ENCODE data around the gene NT5C1A.

DNA sequence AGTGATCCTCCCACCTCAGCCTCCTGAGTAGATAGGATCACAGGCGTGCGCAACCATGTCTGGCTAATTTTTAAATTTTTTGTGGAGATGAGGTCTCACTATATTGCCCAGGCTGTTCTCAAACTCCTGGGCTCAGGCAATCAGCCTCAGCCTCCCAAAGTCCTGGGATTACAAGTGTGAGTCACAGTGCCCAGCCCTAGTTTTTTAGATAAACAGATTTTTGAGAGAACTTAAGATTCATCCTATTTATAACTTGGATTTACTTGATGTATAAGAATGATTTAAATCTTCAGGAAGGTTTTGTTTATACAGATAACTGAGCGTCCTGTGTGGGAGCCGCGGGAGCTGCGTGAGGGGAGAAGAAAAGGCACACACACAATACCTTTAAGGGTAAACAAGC lies 58.7 kb downstream of the NT5C1A start:
- TF ChIP-seq, protein P1, sequence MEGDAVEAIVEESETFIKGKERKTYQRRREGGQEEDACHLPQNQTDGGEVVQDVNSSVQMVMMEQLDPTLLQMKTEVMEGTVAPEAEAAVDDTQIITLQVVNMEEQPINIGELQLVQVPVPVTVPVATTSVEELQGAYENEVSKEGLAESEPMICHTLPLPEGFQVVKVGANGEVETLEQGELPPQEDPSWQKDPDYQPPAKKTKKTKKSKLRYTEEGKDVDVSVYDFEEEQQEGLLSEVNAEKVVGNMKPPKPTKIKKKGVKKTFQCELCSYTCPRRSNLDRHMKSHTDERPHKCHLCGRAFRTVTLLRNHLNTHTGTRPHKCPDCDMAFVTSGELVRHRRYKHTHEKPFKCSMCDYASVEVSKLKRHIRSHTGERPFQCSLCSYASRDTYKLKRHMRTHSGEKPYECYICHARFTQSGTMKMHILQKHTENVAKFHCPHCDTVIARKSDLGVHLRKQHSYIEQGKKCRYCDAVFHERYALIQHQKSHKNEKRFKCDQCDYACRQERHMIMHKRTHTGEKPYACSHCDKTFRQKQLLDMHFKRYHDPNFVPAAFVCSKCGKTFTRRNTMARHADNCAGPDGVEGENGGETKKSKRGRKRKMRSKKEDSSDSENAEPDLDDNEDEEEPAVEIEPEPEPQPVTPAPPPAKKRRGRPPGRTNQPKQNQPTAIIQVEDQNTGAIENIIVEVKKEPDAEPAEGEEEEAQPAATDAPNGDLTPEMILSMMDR (IDR thresholded peaks at IDR 0.05), result no peak
- TF ChIP-seq POLR2A (IDR thresholded peaks at IDR 0.05) (no peak), EP300 (IDR thresholded peaks at IDR 0.05) (no peak)

Data from sigmoid colon (tissue), 4 donors.